NCI-H524 treated with DMSO at 0.1 percent for 48 hours (cell line): ENCODE data around the gene CFAP46.
"Not testable (repeated sequence)": the region's sequence is repeated elsewhere in the genome, so short reads cannot be mapped to it uniquely, and the experiment has no call there.

Source experiments
- DNase-seq: peaks from one replicate; lab custom pipeline; 2025; lab: John Stamatoyannopoulos, UW

Gene CFAP46

GRCh38 chr10:132912713-132913558 lies 29.4 kb downstream of the CFAP46 start:
- DNase-seq, result no peak

GRCh38 chr10:132912225-132912712 lies 30.1 kb downstream of the CFAP46 start:
- no peak for DNase-seq

- DNase-seq, result no peak
Measured at GRCh38 chr10:132911786-132912097, 30.6 kb downstream of the CFAP46 start.

- DNase-seq, result no peak
Measured at GRCh38 chr10:132910901-132911785, 31.2 kb downstream of the CFAP46 start.

- DNase-seq, result no peak
Measured at GRCh38 chr10:132910186-132910880, 32.0 kb downstream of the CFAP46 start.

- no peak for DNase-seq
Measured at GRCh38 chr10:132909491-132910071, 32.8 kb downstream of the CFAP46 start.

- no peak for DNase-seq
Measured at GRCh38 chr10:132908621-132909295, 33.6 kb downstream of the CFAP46 start.

- DNase-seq, result no peak
Measured at GRCh38 chr10:132907821-132908620, 34.3 kb downstream of the CFAP46 start.

- DNase-seq, result no peak
Measured at GRCh38 chr10:132906836-132907235, 35.5 kb downstream of the CFAP46 start.

GRCh38 chr10:132906106-132906505 lies 36.3 kb downstream of the CFAP46 start:
- DNase-seq, result no peak

- DNase-seq, result no peak
Measured at GRCh38 chr10:132905661-132906060, 36.7 kb downstream of the CFAP46 start.

- DNase-seq, result no peak
Measured at GRCh38 chr10:132904814-132905649, 37.3 kb downstream of the CFAP46 start.

GRCh38 chr10:132904181-132904813 lies 38.1 kb downstream of the CFAP46 start:
- no peak for DNase-seq

- DNase-seq, result not testable (repeated sequence)
Measured at GRCh38 chr10:132902656-132903575, 39.5 kb downstream of the CFAP46 start.

GRCh38 chr10:132901351-132901750 lies 41.0 kb downstream of the CFAP46 start:
- no peak for DNase-seq

GRCh38 chr10:132900211-132900756 lies 42.1 kb downstream of the CFAP46 start:
- no peak for DNase-seq

- DNase-seq, result no peak
Measured at GRCh38 chr10:132899751-132900065, 42.7 kb downstream of the CFAP46 start.
